ENCODE results near the gene CNTNAP2. TPM values are rescaled to one million over a fixed set of nuclear protein-coding genes. Genes with fewer than 3 reads are reported as not detected.

Gene CNTNAP2
- total RNA-seq, 6 experiments from 2014 or later = 0.07 to 0.13 (median 0.12) TPM; not detected in 3

DNA sequence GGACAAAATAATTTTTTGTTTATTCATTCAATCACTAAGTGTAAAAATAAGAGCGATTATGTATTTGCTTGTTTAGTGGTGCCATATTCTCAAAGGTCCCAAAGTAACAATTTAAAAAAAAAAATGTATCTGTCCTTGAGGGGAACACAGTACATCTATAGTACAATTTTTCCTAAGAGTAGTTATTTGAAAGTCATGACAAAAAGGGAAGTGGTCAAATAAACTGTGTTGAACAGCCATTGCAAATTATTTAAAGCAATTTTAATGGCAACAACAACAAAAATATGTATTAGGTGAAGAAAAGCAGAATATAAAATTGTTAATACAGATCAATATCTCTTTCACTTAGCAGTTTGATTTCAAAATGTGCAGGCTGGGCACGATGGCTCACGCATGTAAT is 943.5 kb downstream of the CNTNAP2 start:
- Mint-ChIP-seq H3K4me3 (no peak overlapping the region), H3K9me3 (peaks cover 20% of the 10 kb centered on the region), H3K27me3 (ENCODE audit: insufficient read depth) (no peaks in the 10 kb centered on the region), H3K27ac (no peak overlapping the region), H3K36me3 (ENCODE audit: low read depth) (no peaks in the 10 kb centered on the region), H3K4me1 (ENCODE audit: low read depth) (no peaks in the 10 kb centered on the region)
- DNase-seq = no peak
- TF ChIP-seq CTCF (IDR thresholded peaks at IDR 0.05) = no peak

- Mint-ChIP-seq H3K4me1 (ENCODE audit: low read depth) (no peaks in the 10 kb centered on the region), H3K4me3 (no peak overlapping the region), H3K27ac (no peak overlapping the region), H3K27me3 (ENCODE audit: insufficient read depth) (no peaks in the 10 kb centered on the region; the same call in 1 of the 2 replicates), H3K36me3 (ENCODE audit: low read depth) (no peaks in the 10 kb centered on the region), H3K9me3 (peaks cover 14% of the 10 kb centered on the region)
- DNase-seq = no peak
- no peak for TF ChIP-seq CTCF (IDR thresholded peaks at IDR 0.05)
These were observed 946.3 kb downstream of the CNTNAP2 start for GRCh38 chr7:147062897-147063296.

DNA sequence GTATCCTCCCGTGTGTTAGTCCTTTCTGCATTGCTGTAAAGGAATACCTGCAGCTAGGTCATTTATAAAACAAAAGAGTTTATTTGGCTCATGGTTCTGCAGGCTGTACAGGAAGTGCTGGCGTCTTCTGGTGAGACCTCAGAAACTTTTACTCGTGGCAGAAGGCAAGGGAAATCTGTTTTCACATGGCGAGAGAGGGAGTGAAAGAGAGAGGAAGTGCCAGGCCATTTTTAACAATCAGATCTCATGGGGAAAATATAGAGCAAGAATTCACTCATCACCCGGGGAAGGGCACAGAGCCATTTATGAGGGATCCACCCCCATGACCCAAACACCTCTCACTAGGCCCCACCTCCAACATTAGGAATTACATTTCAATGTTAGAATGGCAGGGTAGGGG is 952.2 kb downstream of the CNTNAP2 start:
- Mint-ChIP-seq H3K9me3 (peaks cover 31% of the 10 kb centered on the region), H3K36me3 (ENCODE audit: low read depth) (peaks cover 8% of the 10 kb centered on the region), H3K4me1 (ENCODE audit: low read depth) (no peaks in the 10 kb centered on the region), H3K4me3 (no peak overlapping the region), H3K27me3 (ENCODE audit: insufficient read depth) (no peaks in the 10 kb centered on the region; the same call in 1 of the 2 replicates), H3K27ac (no peak overlapping the region)
- DNase-seq = no peak
- no peak for TF ChIP-seq CTCF (IDR thresholded peaks at IDR 0.05)

GRCh38 chr7:147069771-147070170 is 953.2 kb downstream of the CNTNAP2 start:
- Mint-ChIP-seq H3K4me3 (no peak overlapping the region), H3K9me3 (peaks cover 31% of the 10 kb centered on the region), H3K27me3 (ENCODE audit: insufficient read depth) (no peaks in the 10 kb centered on the region; the same call in 1 of the 2 replicates), H3K27ac (no peak overlapping the region), H3K36me3 (ENCODE audit: low read depth) (peaks cover 8% of the 10 kb centered on the region), H3K4me1 (ENCODE audit: low read depth) (no peaks in the 10 kb centered on the region)
- no peak for TF ChIP-seq CTCF (IDR thresholded peaks at IDR 0.05)
- no peak for DNase-seq

DNA sequence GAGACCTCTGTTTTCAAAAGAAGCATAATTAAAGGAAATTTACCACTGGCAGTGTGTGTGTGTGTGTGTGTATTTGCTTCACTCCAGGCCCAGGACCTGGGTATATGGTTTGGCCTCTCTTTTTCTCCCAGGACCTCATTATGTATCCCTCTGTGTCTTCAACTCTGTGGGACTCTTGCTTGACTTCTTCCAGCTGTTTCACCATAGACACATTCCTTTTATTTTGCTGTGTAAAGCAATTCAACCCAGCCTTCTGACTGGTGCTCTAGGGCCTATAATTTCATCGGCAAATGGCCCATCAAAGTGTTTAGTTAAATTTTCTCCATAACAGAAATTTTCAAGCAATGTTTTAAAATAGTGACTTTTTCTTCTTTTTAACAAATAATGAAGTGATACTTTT is 954.3 kb downstream of the CNTNAP2 start:
- Mint-ChIP-seq H3K4me1 (ENCODE audit: low read depth) (no peaks in the 10 kb centered on the region), H3K36me3 (ENCODE audit: low read depth) (peaks cover 8% of the 10 kb centered on the region), H3K27ac (no peak overlapping the region), H3K27me3 (ENCODE audit: insufficient read depth) (no peaks in the 10 kb centered on the region; the same call in 1 of the 2 replicates), H3K4me3 (no peak overlapping the region), H3K9me3 (peaks cover 31% of the 10 kb centered on the region)
- no peak for DNase-seq
- TF ChIP-seq CTCF (IDR thresholded peaks at IDR 0.05) = no peak

- no peaks in the 10 kb centered on the region; the same call in 1 of the 2 replicates for H3K27me3 Mint-ChIP-seq (ENCODE audit: insufficient read depth)
- no peak for TF ChIP-seq CTCF (IDR thresholded peaks at IDR 0.05)
- no peak for DNase-seq
- H3K4me1 Mint-ChIP-seq (ENCODE audit: low read depth) = no peaks in the 10 kb centered on the region
- H3K9me3 Mint-ChIP-seq = peaks cover 31% of the 10 kb centered on the region
- H3K36me3 Mint-ChIP-seq (ENCODE audit: low read depth) = peaks cover 8% of the 10 kb centered on the region
- H3K27ac Mint-ChIP-seq = no peak overlapping the region
- no peak overlapping the region for H3K4me3 Mint-ChIP-seq
These were observed 954.9 kb downstream of the CNTNAP2 start for GRCh38 chr7:147071536-147071935.

Data from HFFc6 (cell line).